Activated CD4-positive, alpha-beta T cell treated with anti-CD3 and anti-CD28 coated beads for 24 hours (primary cell): ENCODE data around the gene EIF4G3.
A peak's percentile ranks its signal among the peaks of the same experiment; 100 is the strongest.
"Not testable (repeated sequence)": the region's sequence is repeated elsewhere in the genome, so short reads cannot be mapped to it uniquely, and the experiment has no call there.

Experiments
- DNase-seq, 2 donors: peaks; one replicate each; pipeline ENCODE4 v3.0.0-alpha.2; 2020; ENCODE audit warnings: low read depth in 2 of 2

EIF4G3 gene

GRCh38 chr1:21189421-21189820 lies 12.7 kb upstream of the EIF4G3 start:
- DNase-seq: no peak

GRCh38 chr1:21188235-21188634 lies 11.5 kb upstream of the EIF4G3 start:
- no peak for DNase-seq

- DNase-seq: no peak
These were observed 8.6 kb upstream of the EIF4G3 start for GRCh38 chr1:21185221-21185731.

DNA sequence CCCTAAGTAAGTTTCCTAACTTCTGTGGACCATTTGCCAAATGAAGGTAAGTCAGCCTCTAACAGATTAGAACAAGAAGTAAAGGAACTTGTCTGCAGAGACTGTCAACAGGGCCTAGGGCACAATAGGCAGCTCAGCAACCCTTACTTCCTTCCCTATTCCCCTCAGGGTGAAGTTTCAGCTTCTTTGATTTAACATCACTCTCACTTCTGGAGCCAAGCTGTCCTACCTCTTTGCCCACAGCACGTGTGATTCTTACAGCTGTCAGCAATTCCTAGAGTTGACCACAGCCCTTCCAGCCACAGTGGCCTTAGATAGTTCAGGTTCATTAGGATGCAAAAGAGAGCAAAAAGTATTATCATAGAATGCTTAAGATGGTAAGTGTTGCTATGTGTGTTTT lies 7.6 kb upstream of the EIF4G3 start:
- DNase-seq: no peak

GRCh38 chr1:21182181-21182731 lies 5.6 kb upstream of the EIF4G3 start:
- no peak for DNase-seq

DNA sequence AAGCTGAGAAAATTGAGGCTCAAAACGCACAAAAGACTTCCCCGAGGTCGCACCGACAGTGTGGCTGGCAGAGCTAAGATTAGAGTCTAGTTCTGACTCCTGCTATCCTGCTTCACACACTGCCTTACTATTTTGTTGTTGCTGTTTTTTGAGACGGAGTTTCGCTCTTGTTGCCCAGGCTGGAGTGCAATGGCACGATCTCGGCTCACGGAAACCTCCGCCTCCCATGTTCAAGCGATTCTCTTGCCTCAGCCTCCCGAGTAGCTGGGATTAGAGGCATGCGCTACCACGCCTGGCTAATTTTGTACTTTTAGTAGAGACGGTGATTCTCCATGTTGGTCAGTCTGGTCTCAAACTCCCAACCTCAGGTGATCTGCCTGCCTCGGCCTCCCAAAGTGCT lies 1.6 kb upstream of the EIF4G3 start:
- not testable (repeated sequence) for DNase-seq

DNA sequence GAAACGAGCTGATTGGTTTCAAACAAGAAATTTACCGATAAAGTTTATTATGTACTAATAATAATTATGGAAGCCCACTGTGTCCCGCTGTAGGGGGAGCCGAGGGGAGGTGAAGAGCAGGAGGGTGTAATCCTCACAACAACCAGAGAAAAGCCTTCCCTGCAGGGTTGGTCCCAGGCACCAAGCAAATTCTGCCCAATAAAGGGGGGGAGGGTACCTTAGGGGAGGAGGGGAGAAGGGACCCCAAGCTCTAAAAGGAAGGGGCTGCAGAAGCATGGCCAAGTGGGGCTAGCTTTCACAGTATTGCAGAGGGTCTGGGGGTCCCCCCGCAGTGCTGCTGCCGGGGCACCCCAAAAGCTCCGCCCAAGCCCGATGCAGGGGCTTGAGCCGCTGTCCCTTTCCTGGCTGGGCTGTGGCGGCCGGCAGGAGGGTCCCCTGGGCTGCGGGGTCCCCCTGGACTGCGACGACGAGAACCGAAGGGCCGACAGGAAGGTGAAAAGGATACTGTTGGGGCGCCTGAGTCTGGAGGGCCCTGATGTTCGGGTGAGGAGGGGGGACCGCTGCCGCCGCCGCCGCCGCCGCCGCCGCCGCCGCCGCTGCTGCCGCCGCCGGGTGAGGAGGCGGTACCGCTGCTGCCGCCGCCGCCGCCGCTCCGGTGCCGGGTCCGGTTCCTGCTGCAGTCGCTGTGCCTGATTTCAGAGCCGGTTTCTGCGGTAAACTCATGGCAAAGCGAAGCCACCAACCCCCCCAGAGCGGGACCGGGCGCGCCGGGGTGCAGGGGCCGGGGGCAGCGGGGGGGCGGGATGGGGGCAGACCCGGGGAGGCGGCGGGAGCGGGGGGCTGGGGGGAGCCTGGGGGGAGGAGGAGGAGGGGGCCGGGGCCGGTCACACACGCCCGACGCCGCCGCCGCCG lies 771 bp downstream of the EIF4G3 start:
- DNase-seq: peak in 1 of 2 donors; percentile 10

DNA sequence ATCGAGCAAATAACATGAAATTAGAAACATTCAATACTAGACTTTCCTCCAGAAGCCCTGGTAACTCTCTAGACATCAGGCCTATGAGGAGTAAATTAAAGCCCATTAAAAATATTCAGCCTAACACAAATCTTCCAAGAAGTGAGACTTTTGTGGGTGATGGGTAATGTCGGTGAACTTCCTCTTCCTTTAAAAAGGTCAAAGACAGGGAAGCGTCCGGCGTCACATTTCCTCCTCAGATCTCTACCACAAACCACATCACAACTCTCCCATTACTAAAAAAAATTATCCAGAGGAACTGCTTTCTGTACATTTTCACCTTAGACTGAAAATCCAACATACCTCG lies 1.4 kb downstream of the EIF4G3 start:
- DNase-seq: no peak

GRCh38 chr1:21174654-21175323 lies 1.9 kb downstream of the EIF4G3 start:
- DNase-seq: no peak

DNA sequence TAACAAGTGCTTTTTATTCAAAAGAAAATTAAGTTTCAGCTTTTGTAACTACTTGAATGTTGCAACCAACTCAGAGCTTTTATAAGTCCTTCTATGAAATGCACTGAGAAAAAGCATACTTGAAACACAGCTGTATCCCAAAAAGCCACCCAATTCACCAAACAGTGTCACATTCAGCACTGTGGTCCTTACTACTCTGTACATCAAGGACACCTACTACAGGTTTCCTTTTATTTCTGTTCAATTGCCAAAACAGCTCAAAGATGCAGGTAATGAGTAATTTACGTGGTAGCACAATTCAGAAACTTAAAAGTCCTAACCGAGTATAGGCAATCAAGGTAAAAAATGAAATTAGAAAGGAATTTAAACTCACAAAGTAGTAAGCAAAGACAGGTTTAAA lies 2.5 kb downstream of the EIF4G3 start:
- no peak for DNase-seq

DNA sequence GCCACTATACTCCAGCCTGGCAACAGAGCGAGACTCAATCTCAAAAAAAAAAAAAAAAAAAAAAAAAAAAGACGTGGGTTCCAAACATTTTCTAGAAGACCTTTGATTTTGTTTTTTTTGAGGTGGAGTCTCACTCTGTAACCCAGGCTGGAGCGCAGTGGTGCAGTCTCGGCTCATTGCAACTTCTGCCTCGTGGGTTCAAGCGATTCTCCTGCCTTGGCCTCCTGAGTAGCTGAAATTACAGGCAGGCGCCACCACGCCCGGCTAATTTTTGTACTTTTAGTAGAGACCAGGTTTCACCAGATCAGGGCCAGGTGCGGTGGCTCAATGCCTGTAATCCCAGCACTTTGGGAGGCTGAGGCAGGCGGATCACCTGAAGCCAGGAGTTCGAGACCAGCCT lies 3.6 kb downstream of the EIF4G3 start:
- DNase-seq: not testable (repeated sequence)

GRCh38 chr1:21170837-21171236 lies 5.9 kb downstream of the EIF4G3 start:
- DNase-seq: not testable (repeated sequence)

DNA sequence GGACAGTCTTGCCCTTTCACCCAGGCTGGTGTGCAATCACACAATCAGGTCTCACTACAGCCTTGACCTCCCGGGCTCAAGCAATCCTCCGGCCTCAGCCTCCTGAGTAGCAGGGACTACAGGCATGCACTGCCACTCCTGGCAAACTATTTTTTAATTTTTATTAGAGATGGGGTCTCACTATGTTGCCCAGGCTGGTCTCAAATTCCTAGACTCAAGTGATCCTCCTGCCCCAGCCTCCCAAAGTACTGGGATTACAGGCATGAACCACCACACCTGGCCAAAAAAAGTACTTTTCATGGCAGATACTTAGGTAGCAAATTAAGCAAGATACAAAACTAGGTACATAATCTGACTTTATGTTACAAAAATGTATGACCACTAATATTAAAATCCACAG lies 8.3 kb downstream of the EIF4G3 start:
- DNase-seq: no peak

DNA sequence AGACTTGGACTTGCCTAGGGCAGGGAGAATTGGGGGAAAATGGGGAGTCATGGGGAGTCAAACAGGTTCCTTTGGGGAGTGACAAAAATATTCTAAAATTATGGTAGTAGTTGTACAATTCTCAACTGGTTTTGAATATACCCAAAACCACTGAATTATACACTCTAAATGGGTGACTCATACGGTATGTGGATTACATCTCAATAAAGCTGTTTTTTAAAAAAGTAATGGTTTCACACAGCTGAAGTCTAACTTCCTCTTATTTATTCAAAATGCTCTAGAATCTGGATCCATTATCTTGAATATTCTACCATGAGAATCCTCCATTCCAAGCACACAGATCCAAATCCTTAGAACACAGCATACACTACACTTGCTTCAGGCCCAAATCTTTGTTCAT lies 11.1 kb downstream of the EIF4G3 start:
- no peak for DNase-seq

DNA sequence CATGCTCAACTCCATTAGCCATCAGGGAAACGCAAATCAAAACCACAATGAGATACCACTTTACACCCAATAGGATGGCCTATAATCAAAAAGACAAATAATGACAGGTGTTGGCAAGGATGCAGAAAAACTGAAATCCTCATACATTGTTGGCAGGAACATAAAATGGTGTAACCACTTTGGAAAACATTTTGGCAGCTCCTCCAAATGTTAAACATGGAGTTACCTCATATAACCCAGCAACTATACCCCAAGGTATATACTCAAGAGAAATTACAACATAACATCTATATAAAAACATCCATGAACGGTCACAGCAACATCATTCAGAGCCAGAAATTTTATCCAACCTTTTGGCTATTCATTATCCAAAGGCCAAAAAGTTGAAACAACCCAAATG lies 11.6 kb downstream of the EIF4G3 start:
- no peak for DNase-seq

DNA sequence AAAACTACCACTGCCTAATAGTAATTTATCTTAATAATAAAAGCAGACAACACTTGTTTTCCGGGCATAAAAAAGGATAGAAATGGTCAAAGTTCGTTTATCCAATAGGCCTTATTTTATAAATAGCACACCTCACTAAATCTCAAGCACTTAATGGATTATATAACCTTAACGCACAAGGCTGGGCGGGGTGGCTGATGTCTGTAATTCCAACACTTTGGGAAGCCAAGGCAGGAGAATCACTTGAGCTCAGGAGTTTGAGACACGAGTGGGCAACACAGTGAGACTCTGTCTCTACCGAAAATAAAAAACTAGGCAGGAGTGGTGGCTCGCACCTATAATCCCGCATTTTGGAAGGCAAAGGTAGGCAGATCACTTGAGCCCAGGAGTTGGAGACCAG lies 12.4 kb downstream of the EIF4G3 start:
- DNase-seq: no peak

- no peak for DNase-seq
These were observed 13.8 kb downstream of the EIF4G3 start for GRCh38 chr1:21162740-21163464.

- DNase-seq: no peak
These were observed 14.9 kb downstream of the EIF4G3 start for GRCh38 chr1:21161842-21162241.

DNA sequence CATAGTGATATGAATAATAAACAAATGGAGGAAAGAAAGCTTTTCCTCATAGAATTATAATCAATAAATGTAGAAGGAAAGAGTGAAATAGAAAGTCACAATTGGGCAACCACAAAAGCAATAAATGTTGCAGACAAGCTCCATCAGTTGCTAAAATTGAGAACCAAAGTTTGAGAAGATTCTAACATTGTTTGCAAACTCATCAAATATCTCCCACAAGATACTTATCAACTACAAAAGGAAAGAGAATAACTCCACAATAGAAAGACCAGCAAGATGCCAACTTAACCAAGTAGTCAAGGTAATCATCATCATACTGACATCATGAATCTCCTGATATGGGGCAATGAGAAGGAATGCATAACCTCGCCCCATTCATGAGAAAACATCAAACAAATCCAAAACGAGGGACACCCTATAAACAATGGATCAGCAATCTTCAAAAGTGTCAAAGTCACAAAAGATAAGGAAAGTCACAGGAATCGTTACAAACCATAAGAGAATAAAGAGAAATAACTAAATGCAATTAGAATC lies 16.4 kb downstream of the EIF4G3 start:
- no peak for DNase-seq

DNA sequence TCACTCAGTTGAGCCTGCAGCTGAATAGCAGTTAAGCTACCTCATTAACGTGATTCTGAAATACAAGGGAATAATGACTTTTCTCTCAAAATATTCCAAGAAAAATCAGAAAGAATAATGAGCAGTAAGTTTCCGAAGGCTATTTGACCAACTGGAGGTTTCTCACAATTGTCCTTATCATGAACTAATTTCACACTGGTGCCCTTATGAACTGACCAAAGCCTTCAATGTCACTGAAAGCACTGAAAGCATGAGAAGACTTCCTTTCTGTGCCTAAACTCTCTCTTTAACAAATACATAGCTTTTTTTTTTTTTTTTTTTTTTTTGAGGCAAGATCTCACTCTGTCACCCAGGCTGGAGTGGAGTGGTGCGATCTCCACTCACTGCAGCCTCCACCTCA lies 18.8 kb downstream of the EIF4G3 start:
- DNase-seq: no peak

GRCh38 chr1:21157054-21157453 lies 19.6 kb downstream of the EIF4G3 start:
- DNase-seq: no peak

DNA sequence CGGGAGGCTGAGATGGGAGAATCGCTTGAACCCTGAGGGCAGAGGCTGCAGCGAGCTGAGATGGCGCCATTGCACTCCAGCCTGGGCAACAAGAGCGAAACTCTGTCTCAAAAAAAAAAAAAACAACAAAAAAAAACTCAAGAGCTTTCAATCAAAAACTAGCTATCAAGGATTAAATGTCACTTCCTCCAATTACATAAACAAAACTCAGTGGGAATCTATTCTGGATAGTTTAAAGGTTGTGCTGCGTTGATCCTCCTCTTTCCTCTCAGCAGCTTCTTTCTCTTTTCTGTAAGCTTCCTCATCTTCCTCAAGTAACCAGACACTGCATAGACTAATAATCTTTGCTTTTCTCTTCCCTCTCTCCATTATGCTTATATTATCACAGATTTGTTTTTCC lies 20.7 kb downstream of the EIF4G3 start:
- no peak for DNase-seq
